Gastrocnemius medialis (tissue), 4 donors: ENCODE data around the gene CLSTN2.

Source experiments
- POLR2A ChIP-seq, 2 donors: fragments of 450-650 bp; IDR thresholded peaks; one replicate each; pipeline ENCODE4 v1.6.1; 2017; ENCODE audit warnings: antibody characterized with exemption in 2 of 2, mild to moderate bottlenecking in 2 of 2, moderate library complexity in 2 of 2
- TF ChIP-seq, protein P1 (sequence below), 5 experiments: fragments of 450-650 bp in 3 of 5; fragments of 200-600 bp in 2 of 5; sonication (generic) in 2 of 5; IDR thresholded peaks in 4 of 5; conservative IDR thresholded peaks in 1 of 5; 1 replicate in 4 of 5; 2 replicates in 1 of 5; pipeline ENCODE4 v1.5.1; 2016 to 2019; ENCODE audit warnings: antibody characterized with exemption in 5 of 5, mild to moderate bottlenecking in 3 of 5, moderate library complexity in 3 of 5

- TF ChIP-seq, protein P1, sequence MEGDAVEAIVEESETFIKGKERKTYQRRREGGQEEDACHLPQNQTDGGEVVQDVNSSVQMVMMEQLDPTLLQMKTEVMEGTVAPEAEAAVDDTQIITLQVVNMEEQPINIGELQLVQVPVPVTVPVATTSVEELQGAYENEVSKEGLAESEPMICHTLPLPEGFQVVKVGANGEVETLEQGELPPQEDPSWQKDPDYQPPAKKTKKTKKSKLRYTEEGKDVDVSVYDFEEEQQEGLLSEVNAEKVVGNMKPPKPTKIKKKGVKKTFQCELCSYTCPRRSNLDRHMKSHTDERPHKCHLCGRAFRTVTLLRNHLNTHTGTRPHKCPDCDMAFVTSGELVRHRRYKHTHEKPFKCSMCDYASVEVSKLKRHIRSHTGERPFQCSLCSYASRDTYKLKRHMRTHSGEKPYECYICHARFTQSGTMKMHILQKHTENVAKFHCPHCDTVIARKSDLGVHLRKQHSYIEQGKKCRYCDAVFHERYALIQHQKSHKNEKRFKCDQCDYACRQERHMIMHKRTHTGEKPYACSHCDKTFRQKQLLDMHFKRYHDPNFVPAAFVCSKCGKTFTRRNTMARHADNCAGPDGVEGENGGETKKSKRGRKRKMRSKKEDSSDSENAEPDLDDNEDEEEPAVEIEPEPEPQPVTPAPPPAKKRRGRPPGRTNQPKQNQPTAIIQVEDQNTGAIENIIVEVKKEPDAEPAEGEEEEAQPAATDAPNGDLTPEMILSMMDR (IDR thresholded peaks at IDR 0.05 in 4 of 5, conservative IDR thresholded peaks at IDR 0.05 in 1 of 5): no peak
- TF ChIP-seq POLR2A (IDR thresholded peaks at IDR 0.05): no peak
Measured at GRCh38 chr3:140467796-140468315, 532.9 kb downstream of the CLSTN2 start.
